Choroid plexus epithelial cell (primary cell): ENCODE results near the gene PSMC3.

Experiments
- DNase-seq: peaks from one replicate; pipeline ENCODE4 v3.0.0-alpha.2; 2010; ENCODE audit warnings: low read depth
- H3K4me3 ChIP-seq: 2 replicates; pipeline ENCODE4 v1.5.1; 2011; ENCODE audit warnings: low read depth, mild to moderate bottlenecking, control low read depth, low read length, moderate library complexity
- CTCF ChIP-seq: conservative IDR thresholded peaks from 2 replicates; pipeline ENCODE4 v1.5.1; 2011; ENCODE audit warnings: low read depth, mild to moderate bottlenecking, control low read depth, inconsistent platforms, low read length, moderate library complexity

The PSMC3 gene

GRCh38 chr11:47379317-47379716, 46.9 kb downstream of the PSMC3 start:
- TF ChIP-seq CTCF = no peak
- DNase-seq = no peak
- no peak overlapping the region for H3K4me3 ChIP-seq

GRCh38 chr11:47378836-47379170, 47.4 kb downstream of the PSMC3 start:
- H3K4me3 ChIP-seq = no peak overlapping the region
- no peak for DNase-seq
- no peak for TF ChIP-seq CTCF

GRCh38 chr11:47378010-47378835, 48.0 kb downstream of the PSMC3 start, which contains the start of gene SPI1:
TSS of gene SPI1 (minus strand) at chr11:47378547. CDS start at chr11:47378353, 194 bp downstream.
- DNase-seq = no peak
- no peak for TF ChIP-seq CTCF
- H3K4me3 ChIP-seq = no peak within 1 kb of the TSS

- H3K4me3 ChIP-seq = no peak overlapping the region
- no peak for DNase-seq
- TF ChIP-seq CTCF = no peak
Observed at GRCh38 chr11:47377571-47378009, 48.6 kb downstream of the PSMC3 start.

GRCh38 chr11:47376525-47377371, 49.5 kb downstream of the PSMC3 start:
- no peak overlapping the region for H3K4me3 ChIP-seq
- no peak for TF ChIP-seq CTCF
- DNase-seq = no peak

GRCh38 chr11:47376107-47376524, 50.1 kb downstream of the PSMC3 start:
- DNase-seq = no peak
- TF ChIP-seq CTCF = no peak
- no peak overlapping the region for H3K4me3 ChIP-seq
